A549 (cell line): ENCODE data around the gene FBXL4. TPM values are rescaled to one million over a fixed set of nuclear protein-coding genes. Genes with fewer than 3 reads are reported as not detected.

ENCODE experiments used
- ATAC-seq, 2 experiments: fragments of 200-7000 bp in 1 of 2; fragments of >200 bp in 1 of 2; cut with Nextera tagmentation in 1 of 2; cut with Tn5 transposase in 1 of 2; 3 replicates each; pipeline versions ENCODE4 v1.8.0 to v1.9.1; 2018 to 2020; ENCODE audit warnings: mild to moderate bottlenecking in 1 of 2, moderate library complexity in 1 of 2
- CTCF ChIA-PET: fragments of 300-600 bp; sonication (Branson Sonifier 250); formaldehyde crosslinking; extraction: SDS; loops from one replicate; lab custom pipeline; 2021; ENCODE audit warnings: antibody characterized with exemption, inconsistent platforms; lab: Yijun Ruan, JAX
- POLR2A ChIA-PET: fragments of 350-600 bp; formaldehyde crosslinking; extraction: SDS; loops from one replicate; lab custom pipeline; 2021; ENCODE audit warnings: antibody characterized with exemption, inconsistent platforms; lab: Yijun Ruan, JAX
- DNase-seq, 2 experiments: peaks; one replicate each; pipeline versions ENCODE4 v3.0.0 to v3.0.0-alpha.2; 2011 to 2016; ENCODE audit warnings: low read depth in 1 of 2, low spot score in 1 of 2
- FAIRE-seq: peaks from 2 replicates; lab custom pipeline; 2011; peaks lifted over from hg19 to GRCh38; lab: Jason Lieb, UNC
- H3K27ac ChIP-seq, 2 experiments: fragments of >200 bp; sonication (Bioruptor Twin); formaldehyde crosslinking; 3 replicates each; pipeline ENCODE4 v1.5.1; 2016 to 2017
- H3K4me1 ChIP-seq: fragments of >200 bp; sonication (Bioruptor Twin); formaldehyde crosslinking; 3 replicates; pipeline ENCODE4 v1.6.1; 2016
- H3K4me2 ChIP-seq: fragments of >200 bp; sonication (Bioruptor Twin); formaldehyde crosslinking; 3 replicates; pipeline ENCODE4 v1.6.1; 2016
- H3K4me3 ChIP-seq: fragments of >200 bp; sonication (Bioruptor Twin); formaldehyde crosslinking; 3 replicates; pipeline ENCODE4 v1.5.1; 2016
- H3K9me3 ChIP-seq: fragments of >200 bp; sonication (Bioruptor Twin); formaldehyde crosslinking; 3 replicates; pipeline ENCODE4 v1.6.1; 2016
- CBX2 ChIP-seq: fragments of 200-600 bp; sonication (generic); IDR thresholded peaks from 2 replicates; pipeline ENCODE4 v1.6.1; 2016; ENCODE audit warnings: low read depth, mild to moderate bottlenecking, borderline replicate concordance
- CBX8 ChIP-seq: fragments of 200-600 bp; sonication (generic); IDR thresholded peaks from 2 replicates; pipeline ENCODE4 v1.6.1; 2016
- CEBPB ChIP-seq, 2 experiments: fragments of >200 bp in 1 of 2; sonication (Bioruptor Twin) in 1 of 2; formaldehyde crosslinking in 1 of 2; IDR thresholded peaks; 2 replicates each; pipeline ENCODE4 v1.6.1; 2012 to 2016
- CHD4 ChIP-seq: fragments of 200-600 bp; sonication (generic); IDR thresholded peaks from 2 replicates; pipeline ENCODE4 v1.6.1; 2016; ENCODE audit warnings: antibody characterized with exemption, mild to moderate bottlenecking, borderline replicate concordance
- EHF ChIP-seq: fragments of 250-450 bp; sonication (Bioruptor Pico); IDR thresholded peaks from 2 replicates; pipeline ENCODE4 v1.5.0; 2020; ENCODE audit warnings: mild to moderate bottlenecking
- FOSB ChIP-seq: fragments of 250-450 bp; sonication (Bioruptor Pico); IDR thresholded peaks from 2 replicates; pipeline ENCODE4 v1.5.0; 2020; ENCODE audit warnings: mild to moderate bottlenecking, moderate library complexity
- FOSL2 ChIP-seq, 2 experiments: fragments of 450-650 bp in 1 of 2; fragments of >200 bp in 1 of 2; sonication (Bioruptor Twin) in 1 of 2; formaldehyde crosslinking; IDR thresholded peaks; 2 replicates each; pipeline versions ENCODE4 v1.5.0 to v1.6.1; 2016 to 2020; ENCODE audit warnings: mild to moderate bottlenecking in 1 of 2, moderate library complexity in 1 of 2
- FOXS1 ChIP-seq: fragments of 250-450 bp; sonication (Bioruptor Pico); IDR thresholded peaks from 2 replicates; pipeline ENCODE4 v1.5.0; 2020; ENCODE audit warnings: mild to moderate bottlenecking, moderate library complexity
- GATA3 ChIP-seq: IDR thresholded peaks from 2 replicates; pipeline ENCODE4 v1.6.1; 2012; ENCODE audit warnings: borderline replicate concordance
- HEYL ChIP-seq: fragments of 250-450 bp; sonication (Bioruptor Pico); IDR thresholded peaks from 2 replicates; pipeline ENCODE4 v1.8.0; 2021; ENCODE audit warnings: mild to moderate bottlenecking, moderate library complexity
- HOXB13 ChIP-seq: fragments of 250-450 bp; sonication (Bioruptor Pico); IDR thresholded peaks from 2 replicates; pipeline ENCODE4 v1.5.0; 2020; ENCODE audit warnings: low read depth, mild to moderate bottlenecking, moderate library complexity
- HOXB5 ChIP-seq: fragments of 250-450 bp; sonication (Bioruptor Pico); IDR thresholded peaks from 2 replicates; pipeline ENCODE4 v1.5.0; 2020; ENCODE audit warnings: mild to moderate bottlenecking, moderate library complexity
- JUN ChIP-seq, 2 experiments: fragments of >200 bp; sonication (Bioruptor Twin); formaldehyde crosslinking; IDR thresholded peaks; 2 replicates in 1 of 2; 3 replicates in 1 of 2; pipeline ENCODE4 v1.6.1; 2016 to 2017
- MAFK ChIP-seq: fragments of 450-650 bp; IDR thresholded peaks from 2 replicates; pipeline ENCODE4 v1.6.1; 2014; ENCODE audit not compliant: partially characterized antibody
- MAZ ChIP-seq: fragments of 150-350 bp; IDR thresholded peaks from 2 replicates; pipeline ENCODE4 v1.6.1; 2014; ENCODE audit warnings: antibody characterized with exemption, low read depth, low read length, borderline replicate concordance
- MYC ChIP-seq: IDR thresholded peaks from 2 replicates; pipeline ENCODE4 v1.6.1; 2012; ENCODE audit warnings: mild to moderate bottlenecking, inconsistent platforms, low read length, improper control_type of control experiment, borderline replicate concordance
- NR3C1 ChIP-seq: fragments of >200 bp; sonication (Bioruptor Twin); formaldehyde crosslinking; IDR thresholded peaks from 3 replicates; pipeline ENCODE4 v1.6.1; 2017
- PHF8 ChIP-seq: fragments of 200-600 bp; sonication (generic); IDR thresholded peaks from 2 replicates; pipeline ENCODE4 v1.6.1; 2016; ENCODE audit warnings: low read depth, mild to moderate bottlenecking, antibody characterized with exemption, moderate library complexity, borderline replicate concordance
- POLR2A ChIP-seq: IDR thresholded peaks from 2 replicates; pipeline ENCODE4 v1.6.1; 2012; ENCODE audit warnings: mild to moderate bottlenecking, low read length
- POLR2AphosphoS2 ChIP-seq: conservative IDR thresholded peaks from 2 replicates; pipeline ENCODE4 v1.6.1; 2012; ENCODE audit warnings: low read length, improper control_type of control experiment, inconsistent platforms
- RARB ChIP-seq: fragments of 250-450 bp; sonication (Bioruptor Pico); IDR thresholded peaks from 2 replicates; pipeline ENCODE4 v1.8.0; 2021; ENCODE audit warnings: mild to moderate bottlenecking, moderate library complexity
- RCOR1 ChIP-seq: fragments of 150-350 bp; IDR thresholded peaks from 2 replicates; pipeline ENCODE4 v1.6.1; 2014; ENCODE audit warnings: antibody characterized with exemption, low read length, low read depth
- TP53 ChIP-seq: fragments of 250-450 bp; sonication (Bioruptor Pico); IDR thresholded peaks from 2 replicates; pipeline ENCODE4 v1.5.0; 2021; ENCODE audit warnings: mild to moderate bottlenecking, moderate library complexity
- ZC3H11A ChIP-seq: fragments of 450-650 bp; IDR thresholded peaks from 2 replicates; pipeline ENCODE4 v1.6.1; 2014; ENCODE audit warnings: antibody characterized with exemption, mild to moderate bottlenecking
- ZFP36 ChIP-seq: fragments of 450-650 bp; IDR thresholded peaks from 2 replicates; pipeline ENCODE4 v1.6.1; 2014; ENCODE audit warnings: borderline replicate concordance; ENCODE audit not compliant: partially characterized antibody
- ZNF302 ChIP-seq: fragments of 250-450 bp; sonication (Bioruptor Pico); IDR thresholded peaks from 2 replicates; pipeline ENCODE4 v1.9.0; 2021; ENCODE audit warnings: inconsistent platforms, mild to moderate bottlenecking, moderate library complexity
- WGBS: methylation state at CpG from one replicate; pipeline ENCODE4 v1.1.6; 2017; ENCODE audit errors: missing lambda C conversion rate; 5-methylcytosine and 5-hydroxymethylcytosine counted together
- polyA plus RNA-seq, 4 experiments: library from polyadenylated mRNA; depleted of rRNA in 3 of 4; stranded (reverse); fragments of >200 nt; fragmentation: RNase III in 1 of 4; extraction: RNeasy Plus Mini Kit Qiagen cat#74134 plus additional on column Dnase treatment in 1 of 4; gene quantifications; 2 replicates in 3 of 4; 3 replicates in 1 of 4; pipeline ENCODE4 v1.2.3, GENCODE V29; 2011 to 2017
- TF ChIP-seq, protein P1 (sequence below): fragments of 250-450 bp; sonication (Bioruptor Pico); IDR thresholded peaks from 2 replicates; pipeline ENCODE4 v1.5.0; 2020; ENCODE audit warnings: low read depth, mild to moderate bottlenecking, moderate library complexity
- TF ChIP-seq, protein P2 (sequence below): IDR thresholded peaks from 2 replicates; pipeline ENCODE4 v1.6.1; 2012
- TF ChIP-seq, protein P3 (sequence below): fragments of >200 bp; sonication (Bioruptor Twin); formaldehyde crosslinking; IDR thresholded peaks from 2 replicates; pipeline ENCODE4 v1.6.1; 2016
- TF ChIP-seq, protein P4 (sequence below): fragments of 200-600 bp; sonication (generic); IDR thresholded peaks from 2 replicates; pipeline ENCODE4 v1.6.1; 2016; ENCODE audit warnings: antibody characterized with exemption, mild to moderate bottlenecking, moderate library complexity

The FBXL4 gene
- polyA plus RNA-seq, 2 of the 4 experiments (the other 2 are of a cell fraction) = 6.5 to 21.6 TPM

DNA sequence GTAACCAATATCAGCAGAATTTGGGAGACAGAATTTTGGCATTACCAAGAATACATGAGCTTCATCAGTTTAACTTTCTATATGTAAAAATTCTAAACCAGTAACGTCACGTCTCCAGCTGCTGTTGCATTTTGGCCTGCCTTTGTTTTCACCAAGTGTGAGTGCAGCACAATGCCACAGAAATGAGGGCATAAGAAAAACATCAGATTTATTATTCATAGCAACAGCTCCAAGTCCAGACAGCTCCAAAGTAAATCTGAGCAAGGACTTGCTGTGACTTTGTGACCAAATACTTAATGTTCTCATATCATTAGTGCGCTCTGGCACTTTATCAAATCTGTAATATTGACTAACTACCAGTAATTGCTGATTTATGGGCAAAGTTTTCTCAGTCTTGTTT lies 11.0 kb upstream of the FBXL4 start:
- Histone ChIP-seq H3K27ac (no peak overlapping the region), H3K4me2 (no peak overlapping the region), H3K9me3 (no peaks in the 10 kb centered on the region), H3K4me3 (no peak overlapping the region), H3K4me1 (no peaks in the 10 kb centered on the region)
- ChIA-PET CTCF (no interaction called here), POLR2A (interaction anchor here (2.0 kb wide), 1 partner anchor 11 kb away, joined by 7 read pairs; the partner anchor contains the start of gene FBXL4)
- TF ChIP-seq ZC3H11A (no peak), HOXB13 (CRISPR knock-in tag) (no peak), RARB (no peak), FOSL2 (IDR thresholded peaks at IDR 0.05) (no peak), FOSL2 (CRISPR knock-in tag; IDR thresholded peaks at IDR 0.05) (no peak), ZFP36 (no peak), CEBPB (IDR thresholded peaks at IDR 0.05) (no peak), CBX2 (no peak), NR3C1 (no peak), HOXB5 (CRISPR knock-in tag) (no peak), FOXS1 (CRISPR knock-in tag) (no peak), RCOR1 (no peak), POLR2AphosphoS2 (no peak)
- TF ChIP-seq, protein P1, sequence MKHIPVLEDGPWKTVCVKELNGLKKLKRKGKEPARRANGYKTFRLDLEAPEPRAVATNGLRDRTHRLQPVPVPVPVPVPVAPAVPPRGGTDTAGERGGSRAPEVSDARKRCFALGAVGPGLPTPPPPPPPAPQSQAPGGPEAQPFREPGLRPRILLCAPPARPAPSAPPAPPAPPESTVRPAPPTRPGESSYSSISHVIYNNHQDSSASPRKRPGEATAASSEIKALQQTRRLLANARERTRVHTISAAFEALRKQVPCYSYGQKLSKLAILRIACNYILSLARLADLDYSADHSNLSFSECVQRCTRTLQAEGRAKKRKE (CRISPR knock-in tag) = no peak
- TF ChIP-seq, protein P2, sequence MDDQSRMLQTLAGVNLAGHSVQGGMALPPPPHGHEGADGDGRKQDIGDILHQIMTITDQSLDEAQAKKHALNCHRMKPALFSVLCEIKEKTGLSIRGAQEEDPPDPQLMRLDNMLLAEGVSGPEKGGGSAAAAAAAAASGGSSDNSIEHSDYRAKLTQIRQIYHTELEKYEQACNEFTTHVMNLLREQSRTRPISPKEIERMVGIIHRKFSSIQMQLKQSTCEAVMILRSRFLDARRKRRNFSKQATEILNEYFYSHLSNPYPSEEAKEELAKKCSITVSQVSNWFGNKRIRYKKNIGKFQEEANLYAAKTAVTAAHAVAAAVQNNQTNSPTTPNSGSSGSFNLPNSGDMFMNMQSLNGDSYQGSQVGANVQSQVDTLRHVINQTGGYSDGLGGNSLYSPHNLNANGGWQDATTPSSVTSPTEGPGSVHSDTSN = no peak
- 65% methylated on average over 3 of the region's 3 CpGs for WGBS
- FAIRE-seq = no peak
- no peak for DNase-seq
- no peak for ATAC-seq

DNA sequence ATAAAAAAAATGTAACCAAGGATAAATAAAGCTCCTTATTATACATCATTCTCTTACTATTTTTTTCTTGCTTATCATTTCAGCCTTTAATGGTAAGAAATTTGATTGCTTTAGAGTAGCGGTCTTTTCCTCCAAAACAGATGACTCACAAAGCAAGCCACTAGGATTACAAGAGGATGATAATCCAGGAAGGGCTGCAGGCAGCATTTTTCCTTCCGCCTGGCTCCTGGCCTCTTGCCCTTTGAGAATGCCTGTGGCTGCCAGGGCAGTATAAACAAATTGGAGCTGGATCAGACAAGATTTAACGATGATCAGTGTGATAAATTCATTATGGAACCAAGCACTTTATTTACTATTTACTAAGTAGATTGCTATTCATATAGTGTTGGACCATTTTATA lies 9.7 kb upstream of the FBXL4 start:
- ChIA-PET CTCF (no interaction called here), POLR2A (no interaction called here)
- no peak for FAIRE-seq
- TF ChIP-seq MAFK (no peak), POLR2AphosphoS2 (no peak), CEBPB (IDR thresholded peaks at IDR 0.05) (no peak), JUN (IDR thresholded peaks at IDR 0.05) (no peak), FOSL2 (IDR thresholded peaks at IDR 0.05) (no peak), FOSL2 (CRISPR knock-in tag; IDR thresholded peaks at IDR 0.05) (no peak), HOXB13 (CRISPR knock-in tag) (no peak), HEYL (CRISPR knock-in tag) (no peak), FOSB (CRISPR knock-in tag) (no peak)
- TF ChIP-seq, protein P3, sequence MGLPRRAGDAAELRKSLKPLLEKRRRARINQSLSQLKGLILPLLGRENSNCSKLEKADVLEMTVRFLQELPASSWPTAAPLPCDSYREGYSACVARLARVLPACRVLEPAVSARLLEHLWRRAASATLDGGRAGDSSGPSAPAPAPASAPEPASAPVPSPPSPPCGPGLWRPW = no peak
- no peaks in the 10 kb centered on the region for H3K4me1 ChIP-seq
- H3K4me3 ChIP-seq = no peak overlapping the region
- no peak overlapping the region for H3K4me2 ChIP-seq
- no peak for ATAC-seq
- 26% methylated on average over 3 of the region's 3 CpGs for WGBS
- H3K27ac ChIP-seq = no peak overlapping the region
- no peaks in the 10 kb centered on the region for H3K9me3 ChIP-seq
- DNase-seq = no peak

DNA sequence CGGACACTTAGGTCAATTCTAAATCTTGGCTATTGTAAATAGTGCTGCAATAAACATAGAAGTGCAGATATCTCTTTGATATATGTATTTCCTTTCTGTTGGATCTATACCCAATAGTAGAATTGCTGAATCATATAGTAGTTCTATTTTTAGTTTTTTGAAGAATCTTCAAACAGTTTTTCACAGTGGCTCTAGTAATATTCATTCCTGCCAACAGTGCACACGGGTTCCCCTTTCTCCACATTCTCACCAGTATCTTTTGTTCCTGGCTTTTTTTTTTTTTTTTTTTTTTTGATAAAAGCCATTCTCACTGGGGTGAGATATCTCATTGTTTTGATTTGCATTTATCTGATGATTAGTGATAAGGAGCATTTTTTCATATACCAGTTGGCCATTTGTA lies 1.8 kb upstream of the FBXL4 start:
- ChIA-PET POLR2A (no interaction called here), CTCF (interaction anchor here (0.7 kb wide), 1 partner anchor 10 kb away, joined by 3 read pairs; no protein-coding TSS in a partner anchor)
- no peak for DNase-seq
- TF ChIP-seq FOXS1 (CRISPR knock-in tag) (no peak), PHF8 (no peak), EHF (CRISPR knock-in tag) (no peak), POLR2A (no peak), CHD4 (no peak), CEBPB (IDR thresholded peaks at IDR 0.05) (no peak), ZNF302 (CRISPR knock-in tag) (no peak), CBX8 (no peak), GATA3 (no peak), TP53 (no peak), MAZ (no peak), MYC (no peak)
- TF ChIP-seq, protein P4, sequence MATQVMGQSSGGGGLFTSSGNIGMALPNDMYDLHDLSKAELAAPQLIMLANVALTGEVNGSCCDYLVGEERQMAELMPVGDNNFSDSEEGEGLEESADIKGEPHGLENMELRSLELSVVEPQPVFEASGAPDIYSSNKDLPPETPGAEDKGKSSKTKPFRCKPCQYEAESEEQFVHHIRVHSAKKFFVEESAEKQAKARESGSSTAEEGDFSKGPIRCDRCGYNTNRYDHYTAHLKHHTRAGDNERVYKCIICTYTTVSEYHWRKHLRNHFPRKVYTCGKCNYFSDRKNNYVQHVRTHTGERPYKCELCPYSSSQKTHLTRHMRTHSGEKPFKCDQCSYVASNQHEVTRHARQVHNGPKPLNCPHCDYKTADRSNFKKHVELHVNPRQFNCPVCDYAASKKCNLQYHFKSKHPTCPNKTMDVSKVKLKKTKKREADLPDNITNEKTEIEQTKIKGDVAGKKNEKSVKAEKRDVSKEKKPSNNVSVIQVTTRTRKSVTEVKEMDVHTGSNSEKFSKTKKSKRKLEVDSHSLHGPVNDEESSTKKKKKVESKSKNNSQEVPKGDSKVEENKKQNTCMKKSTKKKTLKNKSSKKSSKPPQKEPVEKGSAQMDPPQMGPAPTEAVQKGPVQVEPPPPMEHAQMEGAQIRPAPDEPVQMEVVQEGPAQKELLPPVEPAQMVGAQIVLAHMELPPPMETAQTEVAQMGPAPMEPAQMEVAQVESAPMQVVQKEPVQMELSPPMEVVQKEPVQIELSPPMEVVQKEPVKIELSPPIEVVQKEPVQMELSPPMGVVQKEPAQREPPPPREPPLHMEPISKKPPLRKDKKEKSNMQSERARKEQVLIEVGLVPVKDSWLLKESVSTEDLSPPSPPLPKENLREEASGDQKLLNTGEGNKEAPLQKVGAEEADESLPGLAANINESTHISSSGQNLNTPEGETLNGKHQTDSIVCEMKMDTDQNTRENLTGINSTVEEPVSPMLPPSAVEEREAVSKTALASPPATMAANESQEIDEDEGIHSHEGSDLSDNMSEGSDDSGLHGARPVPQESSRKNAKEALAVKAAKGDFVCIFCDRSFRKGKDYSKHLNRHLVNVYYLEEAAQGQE = no peak
- TF ChIP-seq, protein P1 (CRISPR knock-in tag) = no peak

More for the DNA sequence above, 1.8 kb upstream of the FBXL4 start:
- no peak overlapping the region for H3K27ac ChIP-seq
- ATAC-seq (no peak), FAIRE-seq (no peak)
- H3K9me3 ChIP-seq = no peaks in the 10 kb centered on the region
- H3K4me3 ChIP-seq = no peak overlapping the region
- WGBS = 76% methylated on average over 2 of the region's 2 CpGs
- H3K4me2 ChIP-seq = no peak overlapping the region
- H3K4me1 ChIP-seq = peaks cover 19% of the 10 kb centered on the region
